Measurements from ENCODE around the gene NAIF1. TPM values are rescaled to one million over a fixed set of nuclear protein-coding genes. Genes with fewer than 3 reads are reported as not detected.
"Not testable (repeated sequence)": the region's sequence is repeated elsewhere in the genome, so short reads cannot be mapped to it uniquely, and the experiment has no call there.

NAIF1 gene
- total and polyA plus RNA-seq, 7 donors: 5.5 to 11.0 (median 8.4) TPM

- Histone ChIP-seq H3K9me3 (no peaks in the 10 kb centered on the region), H3K36me3 (no peaks in the 10 kb centered on the region), H3K27me3 (no peaks in the 10 kb centered on the region), H3K4me3 (no peak overlapping the region), H3K27ac (no peak overlapping the region), H3K4me1 (no peaks in the 10 kb centered on the region)
- intact Hi-C loops (cut with DNase I): no loop called here
- no peak for DNase-seq
- no peak for TF ChIP-seq POLR2AphosphoS5 (IDR thresholded peaks at IDR 0.05)
- 61 to 62% methylated on average over 4 of the region's 4 CpGs for WGBS, 2 donors
Observed at GRCh38 chr9:128025736-128026135, 41.4 kb downstream of the NAIF1 start.

- H3K36me3 ChIP-seq: no peaks in the 10 kb centered on the region
- 71 to 80% methylated on average over 5 of the region's 5 CpGs for WGBS, 2 donors
- DNase-seq: no peak
- no peaks in the 10 kb centered on the region for H3K27me3 ChIP-seq
- no peaks in the 10 kb centered on the region for H3K4me1 ChIP-seq
- H3K9me3 ChIP-seq: no peaks in the 10 kb centered on the region
- intact Hi-C loops (cut with DNase I): no loop called here
- TF ChIP-seq CTCF (IDR thresholded peaks at IDR 0.05) (no peak), EP300 (IDR thresholded peaks at IDR 0.05) (no peak), POLR2AphosphoS5 (IDR thresholded peaks at IDR 0.05) (no peak), POLR2A (IDR thresholded peaks at IDR 0.05) (no peak)
- H3K4me3 ChIP-seq: no peak overlapping the region
- H3K27ac ChIP-seq: no peak overlapping the region
Observed at GRCh38 chr9:128024761-128025308, 42.3 kb downstream of the NAIF1 start.

GRCh38 chr9:128023671-128024070 lies 43.4 kb downstream of the NAIF1 start:
- H3K4me1 ChIP-seq; intact Hi-C loops (cut with DNase I); H3K27ac ChIP-seq; H3K27me3 ChIP-seq; H3K9me3 ChIP-seq; DNase-seq; H3K36me3 ChIP-seq; H3K4me3 ChIP-seq: not testable (repeated sequence)
- 82 to 86% methylated on average over 12 of the region's 12 CpGs for WGBS, 2 donors

DNA sequence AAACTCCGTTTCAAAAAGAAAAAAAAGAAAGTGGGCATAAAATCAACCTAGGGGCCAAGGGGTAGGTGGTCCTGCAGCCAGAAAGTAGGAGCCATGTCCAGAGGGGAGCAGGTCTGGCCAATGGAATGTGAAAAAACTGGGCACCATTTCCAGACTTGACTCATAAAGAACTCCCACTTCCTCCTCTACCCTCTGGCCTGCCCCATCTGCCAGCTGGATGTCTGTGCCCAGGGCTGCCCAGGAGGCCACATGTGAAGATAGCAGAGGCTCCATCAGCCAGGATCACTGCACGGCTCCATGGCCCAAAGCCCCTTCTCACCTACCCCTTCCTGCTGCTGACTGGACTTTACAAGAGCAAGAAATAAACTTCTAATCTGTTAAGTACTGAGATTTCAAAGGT lies 44.2 kb downstream of the NAIF1 start:
- Histone ChIP-seq H3K36me3 (no peaks in the 10 kb centered on the region), H3K27me3 (no peaks in the 10 kb centered on the region), H3K27ac (no peak overlapping the region), H3K4me3 (no peak overlapping the region), H3K9me3 (no peaks in the 10 kb centered on the region), H3K4me1 (no peaks in the 10 kb centered on the region)
- 74 to 85% methylated on average over 2 of the region's 2 CpGs for WGBS, 2 donors
- intact Hi-C loops (cut with DNase I): no loop called here
- no peak for DNase-seq
- no peak for TF ChIP-seq EP300 (IDR thresholded peaks at IDR 0.05)
- no peak for TF ChIP-seq POLR2AphosphoS5 (IDR thresholded peaks at IDR 0.05)
- TF ChIP-seq CTCF (IDR thresholded peaks at IDR 0.05): no peak
- TF ChIP-seq POLR2A (IDR thresholded peaks at IDR 0.05): no peak

GRCh38 chr9:128021098-128021497 lies 46.0 kb downstream of the NAIF1 start:
- intact Hi-C loops (cut with DNase I): no loop called here
- Histone ChIP-seq H3K4me1 (no peaks in the 10 kb centered on the region), H3K36me3 (no peaks in the 10 kb centered on the region), H3K27ac (no peak overlapping the region), H3K4me3 (no peak overlapping the region), H3K9me3 (no peaks in the 10 kb centered on the region), H3K27me3 (no peaks in the 10 kb centered on the region)
- no peak for TF ChIP-seq CTCF (IDR thresholded peaks at IDR 0.05)
- TF ChIP-seq EP300 (IDR thresholded peaks at IDR 0.05): no peak
- TF ChIP-seq POLR2A (IDR thresholded peaks at IDR 0.05): no peak
- no peak for TF ChIP-seq POLR2AphosphoS5 (IDR thresholded peaks at IDR 0.05)
- DNase-seq: no peak
- 41 to 79% methylated on average over 1 of the region's 1 CpG for WGBS, 2 donors

DNA sequence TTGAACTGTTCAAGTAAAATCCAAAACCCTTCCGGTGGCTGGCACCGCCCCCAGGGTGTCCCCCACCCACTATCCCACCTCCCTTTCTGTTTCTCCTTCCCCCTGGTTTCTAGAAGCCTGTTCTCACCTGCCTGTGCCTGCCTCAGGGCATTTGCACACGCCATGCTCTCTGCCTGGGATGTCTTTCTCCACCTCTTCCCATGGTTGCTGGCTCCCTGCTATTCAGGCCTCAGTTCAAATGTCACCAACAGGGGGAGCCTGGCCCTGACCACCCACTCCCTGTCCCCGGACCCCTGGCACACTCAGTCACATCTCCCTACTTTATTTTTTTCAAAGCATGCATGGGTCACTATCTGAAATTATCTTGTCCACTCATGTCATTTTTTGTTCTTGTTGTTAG lies 46.4 kb downstream of the NAIF1 start:
- intact Hi-C loops (cut with DNase I): no loop called here
- no peak overlapping the region for H3K27ac ChIP-seq
- 91 to 94% methylated on average over 4 of the region's 4 CpGs for WGBS, 2 donors

More for the DNA sequence above, 46.4 kb downstream of the NAIF1 start:
- TF ChIP-seq POLR2A (IDR thresholded peaks at IDR 0.05) (no peak), POLR2AphosphoS5 (IDR thresholded peaks at IDR 0.05) (no peak), CTCF (IDR thresholded peaks at IDR 0.05) (no peak), EP300 (IDR thresholded peaks at IDR 0.05) (no peak)
- Histone ChIP-seq H3K36me3 (no peaks in the 10 kb centered on the region), H3K27me3 (no peaks in the 10 kb centered on the region), H3K4me3 (no peak overlapping the region), H3K9me3 (no peaks in the 10 kb centered on the region), H3K4me1 (no peaks in the 10 kb centered on the region)
- no peak for DNase-seq

All from sigmoid colon (tissue), 7 donors.